ENCODE results near the gene EPHX1. TPM values are rescaled to one million over a fixed set of nuclear protein-coding genes. Genes with fewer than 3 reads are reported as not detected.
"Not testable (repeated sequence)": the region's sequence is repeated elsewhere in the genome, so short reads cannot be mapped to it uniquely, and the experiment has no call there.

Gene EPHX1
- total RNA-seq, 1 donor from 2014 or later, result 142 TPM

DNA sequence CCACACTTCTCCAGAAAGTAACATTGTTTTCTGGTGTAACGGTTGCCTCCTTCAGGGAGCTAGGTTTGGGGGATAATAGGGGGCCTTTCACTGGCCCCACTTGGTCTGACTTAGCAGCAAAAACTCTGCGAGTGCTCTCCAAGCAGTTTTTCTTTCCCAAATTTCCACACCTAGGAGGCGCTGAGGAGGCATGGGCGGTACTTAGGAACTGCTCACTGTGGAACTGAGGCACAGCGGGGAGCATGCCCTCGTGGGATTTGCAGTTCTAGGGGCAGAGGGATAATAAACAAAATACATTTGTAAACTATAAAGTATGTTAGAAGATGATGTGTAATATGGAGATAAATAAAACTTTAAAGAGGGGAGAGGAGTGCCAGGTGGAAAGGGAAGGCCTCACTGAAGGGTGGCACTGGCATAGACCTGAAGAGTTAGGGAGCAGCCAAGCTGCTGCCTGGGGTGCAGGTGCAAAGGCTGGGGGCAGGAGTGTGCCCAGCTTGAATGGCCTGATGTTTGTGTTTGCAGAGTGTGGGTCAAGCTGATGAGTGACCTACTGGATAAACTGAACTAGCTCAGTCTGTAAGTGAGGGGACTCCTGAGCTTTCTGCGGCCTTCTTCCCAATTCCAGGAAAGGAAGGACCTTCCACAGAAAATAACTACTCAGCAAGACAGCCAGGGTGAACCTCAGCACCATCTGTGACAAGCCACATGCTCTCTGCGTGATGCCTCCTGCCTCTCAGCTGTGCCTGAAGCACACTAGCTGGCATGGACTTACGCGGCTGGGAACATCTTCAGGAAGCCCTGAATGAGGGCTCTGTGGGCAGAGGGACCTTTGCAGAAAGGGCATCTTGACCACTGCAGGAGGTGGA is 1.9 kb downstream of the EPHX1 start:
- DNase-seq (ENCODE audit: extremely low spot score in 2 of 2), result no peak
- peak overlapping the region; percentile 79 to 90 for H3K4me3 ChIP-seq
- no peaks in the 10 kb centered on the region for H3K36me3 ChIP-seq
- no peaks in the 10 kb centered on the region for H3K9me3 ChIP-seq
- H3K27me3 ChIP-seq, result no peaks in the 10 kb centered on the region
- intact Hi-C loops (cut with DNase I), result loop anchor here (5.0 kb wide), 1 partner anchor 35 kb away; the partner anchor contains the start of gene SRP9
- H3K27ac ChIP-seq, result peak overlapping the region; percentile 96
- peaks cover 63% of the 10 kb centered on the region for H3K4me1 ChIP-seq
- TF ChIP-seq POLR2A (IDR thresholded peaks at IDR 0.05), result no peak
- TF ChIP-seq POLR2AphosphoS5 (IDR thresholded peaks at IDR 0.05; ENCODE audit: insufficient read depth in 1 of 2, low read depth in 1 of 2), result peak in 1 of 2 donors; percentile 9

DNA sequence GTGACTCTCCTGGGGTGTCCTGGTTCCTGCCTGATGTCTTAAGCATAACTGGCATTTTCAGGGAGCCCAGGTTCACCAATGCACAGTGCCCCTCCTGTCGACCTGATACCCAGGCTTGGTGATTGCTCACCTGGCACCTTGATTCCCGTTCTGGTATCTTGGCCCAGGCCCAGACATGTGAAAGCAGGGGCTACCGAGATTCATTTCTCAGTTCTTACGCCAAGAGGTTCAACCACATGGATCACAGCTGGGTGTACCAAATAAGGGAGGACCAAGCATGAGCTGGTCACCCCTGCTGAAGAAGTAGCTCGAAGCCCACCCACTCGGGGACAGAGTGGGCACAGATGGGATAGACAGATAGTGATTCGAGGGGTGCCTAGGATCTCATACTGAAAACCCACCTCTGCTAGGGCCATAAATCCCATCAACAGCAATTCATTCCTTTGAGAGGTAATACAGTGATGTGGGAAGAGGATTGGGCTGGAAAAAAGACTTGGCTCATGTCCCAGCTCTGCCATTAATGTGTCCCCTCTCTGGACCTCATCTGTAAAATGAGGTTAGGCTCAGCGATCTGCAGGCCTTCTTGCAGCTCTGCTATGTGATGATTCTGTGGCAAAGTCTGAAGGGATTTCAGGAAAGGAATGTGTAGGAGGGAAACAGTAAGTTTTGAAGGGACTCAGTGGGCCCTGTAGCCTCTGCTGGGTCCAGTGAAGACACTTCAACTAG is 2.7 kb downstream of the EPHX1 start:
- H3K27me3 ChIP-seq, result no peaks in the 10 kb centered on the region
- TF ChIP-seq POLR2AphosphoS5 (IDR thresholded peaks at IDR 0.05; ENCODE audit: insufficient read depth in 1 of 2, low read depth in 1 of 2) (no peak), POLR2A (IDR thresholded peaks at IDR 0.05) (no peak)
- peak overlapping the region in 1 of 2 donors; percentile 27 for H3K4me3 ChIP-seq
- no peaks in the 10 kb centered on the region for H3K9me3 ChIP-seq
- no peaks in the 10 kb centered on the region for H3K36me3 ChIP-seq
- H3K4me1 ChIP-seq, result peaks cover 71% of the 10 kb centered on the region
- DNase-seq (ENCODE audit: extremely low spot score in 2 of 2), result no peak
- intact Hi-C loops (cut with DNase I), result loop anchor here (5.0 kb wide), 1 partner anchor 35 kb away; the partner anchor contains the start of gene SRP9
- peak overlapping the region; percentile 96 for H3K27ac ChIP-seq

DNA sequence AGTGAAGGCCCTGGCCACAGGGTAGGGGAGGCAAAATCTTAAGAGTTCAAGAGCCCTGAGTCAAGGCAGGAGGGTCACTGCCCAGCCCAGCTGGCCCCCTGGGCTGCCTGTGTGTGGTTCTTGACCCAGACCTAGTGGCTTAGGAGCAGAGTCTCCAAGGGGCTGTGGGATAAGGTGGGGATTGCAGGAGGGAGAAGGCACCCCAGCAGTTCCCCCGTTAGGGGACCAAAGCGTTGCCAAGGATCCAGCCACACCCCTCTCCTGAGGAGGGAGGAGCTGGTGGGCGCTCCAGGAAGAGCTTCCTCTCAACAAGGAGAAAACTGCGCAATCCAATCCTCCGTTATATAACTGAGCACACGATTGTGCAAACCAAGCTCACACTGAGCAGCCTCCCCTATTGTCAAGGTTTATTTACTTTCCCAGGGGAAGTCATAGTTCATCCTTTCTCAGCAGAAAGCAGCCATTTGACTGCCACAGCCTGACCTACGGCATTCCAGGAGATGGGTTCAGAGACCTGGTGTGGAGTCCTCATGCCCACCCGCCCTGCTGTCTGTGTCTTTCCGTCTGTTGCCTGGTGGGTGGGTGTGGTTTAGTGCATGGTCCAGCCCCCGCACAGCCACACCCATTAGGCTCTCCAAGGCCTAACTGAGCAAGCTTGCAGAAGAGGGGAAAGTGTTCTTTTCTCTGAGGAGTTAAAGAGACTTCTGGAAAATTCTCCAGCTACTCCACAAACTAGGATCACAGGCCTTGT is 3.5 kb downstream of the EPHX1 start:
- Histone ChIP-seq H3K4me3 (peak overlapping the region in 1 of 2 donors; percentile 22), H3K9me3 (no peaks in the 10 kb centered on the region), H3K27me3 (no peaks in the 10 kb centered on the region), H3K36me3 (no peaks in the 10 kb centered on the region), H3K27ac (peak overlapping the region; percentile 96), H3K4me1 (peaks cover 78% of the 10 kb centered on the region)
- intact Hi-C loops (cut with DNase I), result loop anchor here (5.0 kb wide), 1 partner anchor 36 kb away; the partner anchor contains the start of gene SRP9
- TF ChIP-seq POLR2A (IDR thresholded peaks at IDR 0.05) (peak in 1 of 2 donors; percentile 9), POLR2AphosphoS5 (IDR thresholded peaks at IDR 0.05; ENCODE audit: insufficient read depth in 1 of 2, low read depth in 1 of 2) (peak; percentile 80 to 90)
- TF ChIP-seq, protein P1, sequence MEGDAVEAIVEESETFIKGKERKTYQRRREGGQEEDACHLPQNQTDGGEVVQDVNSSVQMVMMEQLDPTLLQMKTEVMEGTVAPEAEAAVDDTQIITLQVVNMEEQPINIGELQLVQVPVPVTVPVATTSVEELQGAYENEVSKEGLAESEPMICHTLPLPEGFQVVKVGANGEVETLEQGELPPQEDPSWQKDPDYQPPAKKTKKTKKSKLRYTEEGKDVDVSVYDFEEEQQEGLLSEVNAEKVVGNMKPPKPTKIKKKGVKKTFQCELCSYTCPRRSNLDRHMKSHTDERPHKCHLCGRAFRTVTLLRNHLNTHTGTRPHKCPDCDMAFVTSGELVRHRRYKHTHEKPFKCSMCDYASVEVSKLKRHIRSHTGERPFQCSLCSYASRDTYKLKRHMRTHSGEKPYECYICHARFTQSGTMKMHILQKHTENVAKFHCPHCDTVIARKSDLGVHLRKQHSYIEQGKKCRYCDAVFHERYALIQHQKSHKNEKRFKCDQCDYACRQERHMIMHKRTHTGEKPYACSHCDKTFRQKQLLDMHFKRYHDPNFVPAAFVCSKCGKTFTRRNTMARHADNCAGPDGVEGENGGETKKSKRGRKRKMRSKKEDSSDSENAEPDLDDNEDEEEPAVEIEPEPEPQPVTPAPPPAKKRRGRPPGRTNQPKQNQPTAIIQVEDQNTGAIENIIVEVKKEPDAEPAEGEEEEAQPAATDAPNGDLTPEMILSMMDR (IDR thresholded peaks at IDR 0.05), result no peak
- DNase-seq (ENCODE audit: extremely low spot score in 2 of 2), result peak in 1 of 2 donors; percentile 93

DNA sequence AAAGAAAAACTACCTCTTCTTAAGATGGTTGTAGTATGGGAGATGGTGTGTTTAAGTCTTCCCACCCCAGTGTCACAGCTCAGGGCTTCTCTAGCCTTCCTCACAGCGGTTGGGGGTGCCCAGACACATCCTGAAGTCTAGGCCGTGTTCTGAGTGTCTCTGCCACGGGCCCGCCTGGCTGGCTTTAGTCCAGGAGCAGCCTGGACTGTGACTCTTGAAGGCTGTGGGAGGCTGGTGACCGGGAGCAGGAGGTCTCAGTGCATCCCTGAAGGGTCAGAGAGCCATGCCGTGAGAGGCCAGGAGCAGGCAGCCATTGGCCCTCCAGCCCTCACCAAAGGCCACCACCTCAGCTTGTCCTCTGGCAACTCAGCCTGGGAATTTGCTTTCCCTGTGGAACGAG is 4.5 kb downstream of the EPHX1 start:
- TF ChIP-seq POLR2A (IDR thresholded peaks at IDR 0.05) (no peak), POLR2AphosphoS5 (IDR thresholded peaks at IDR 0.05; ENCODE audit: insufficient read depth in 1 of 2, low read depth in 1 of 2) (no peak)
- TF ChIP-seq, protein P1 (IDR thresholded peaks at IDR 0.05), result no peak
- peak overlapping the region; percentile 96 for H3K27ac ChIP-seq
- H3K4me1 ChIP-seq, result peaks cover 84% of the 10 kb centered on the region
- no peaks in the 10 kb centered on the region for H3K27me3 ChIP-seq
- intact Hi-C loops (cut with DNase I), result loop anchor here (5.0 kb wide), 1 partner anchor 37 kb away; the partner anchor contains the start of gene SRP9
- no peak for DNase-seq (ENCODE audit: extremely low spot score in 2 of 2)
- H3K9me3 ChIP-seq, result no peaks in the 10 kb centered on the region
- no peak overlapping the region for H3K4me3 ChIP-seq
- H3K36me3 ChIP-seq, result no peaks in the 10 kb centered on the region

DNA sequence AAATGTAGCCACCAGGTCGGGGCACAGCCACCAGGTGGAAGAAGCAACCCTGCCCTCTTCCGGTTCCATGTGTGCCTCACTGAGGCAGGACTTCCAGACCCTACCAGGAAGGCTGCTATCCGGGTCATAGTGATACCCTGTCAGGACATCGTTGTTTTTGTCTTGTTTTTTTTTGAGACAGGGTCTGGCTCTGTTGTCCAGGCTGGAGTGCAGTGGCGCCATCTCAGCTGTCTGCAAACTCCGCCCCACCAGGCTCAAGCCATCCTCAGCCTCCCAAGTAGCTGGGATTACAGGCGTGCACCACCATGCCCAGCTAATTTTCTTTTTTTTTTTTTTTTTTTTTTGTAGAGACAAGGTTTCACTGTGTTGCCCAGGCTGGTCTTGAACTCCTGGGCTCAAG is 5.2 kb downstream of the EPHX1 start:
- H3K36me3 ChIP-seq; DNase-seq (ENCODE audit: extremely low spot score in 2 of 2); intact Hi-C loops (cut with DNase I); H3K4me3 ChIP-seq; H3K27me3 ChIP-seq; H3K9me3 ChIP-seq: not testable (repeated sequence)
- peak overlapping the region; percentile 96 for H3K27ac ChIP-seq
- peaks cover 88% of the 10 kb centered on the region for H3K4me1 ChIP-seq

Measured in vagina (tissue), 2 donors.